ENCODE results near the gene PIK3IP1. TPM values are rescaled to one million over a fixed set of nuclear protein-coding genes. Genes with fewer than 3 reads are reported as not detected.

PIK3IP1 gene
- total and polyA plus RNA-seq, 10 donors = 36.1 to 152 (median 97.8) TPM

DNA sequence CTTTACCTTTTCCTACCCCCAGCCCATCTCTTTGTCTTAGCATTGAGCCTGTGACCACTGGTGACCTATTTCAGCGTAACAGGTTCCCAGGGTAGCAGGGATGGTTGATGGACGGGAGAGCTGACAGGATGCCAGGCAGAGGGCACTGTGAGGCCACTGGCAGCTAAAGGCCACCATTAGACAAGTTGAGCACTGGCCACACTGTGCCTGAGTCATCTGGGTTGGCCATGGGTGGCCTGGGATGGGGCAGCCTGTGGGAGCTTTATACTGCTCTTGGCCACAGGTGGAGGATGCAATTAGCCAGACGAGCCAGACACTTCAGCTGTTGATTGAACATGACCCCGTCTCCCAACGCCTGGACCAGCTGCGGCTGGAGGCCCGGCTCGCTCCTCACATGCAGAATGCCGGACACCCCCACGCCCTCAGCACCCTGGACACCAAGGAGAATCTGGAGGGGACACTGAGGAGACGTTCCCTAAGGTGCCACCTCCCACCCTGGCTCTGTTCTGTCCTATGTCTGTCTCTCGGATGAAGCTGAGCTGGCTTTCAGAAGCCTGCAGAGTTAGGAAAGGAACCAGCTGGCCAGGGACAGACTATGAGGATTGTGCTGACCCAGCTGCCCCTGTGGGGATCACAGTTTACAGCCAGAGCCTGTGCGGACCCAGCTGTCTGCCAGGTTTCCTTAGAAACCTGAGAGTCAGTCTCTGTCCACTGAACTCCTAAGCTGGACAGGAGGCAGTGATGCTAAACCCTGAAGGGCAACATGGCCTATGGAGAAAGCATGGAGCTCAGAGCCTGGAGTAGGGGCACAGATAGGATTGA, 29.8 kb downstream of the PIK3IP1 start:
- H3K27ac ChIP-seq = no peak overlapping the region
- WGBS, 5 donors = 94 to 95% (median 94%) methylated on average over 5 to 13 of the region's 13 CpGs
- no peak for DNase-seq
- TF ChIP-seq POLR2AphosphoS5 (IDR thresholded peaks at IDR 0.05) (peak in 1 of 3 donors; percentile 66), POLR2A (IDR thresholded peaks at IDR 0.05) (no peak)
- TF ChIP-seq, protein P1, sequence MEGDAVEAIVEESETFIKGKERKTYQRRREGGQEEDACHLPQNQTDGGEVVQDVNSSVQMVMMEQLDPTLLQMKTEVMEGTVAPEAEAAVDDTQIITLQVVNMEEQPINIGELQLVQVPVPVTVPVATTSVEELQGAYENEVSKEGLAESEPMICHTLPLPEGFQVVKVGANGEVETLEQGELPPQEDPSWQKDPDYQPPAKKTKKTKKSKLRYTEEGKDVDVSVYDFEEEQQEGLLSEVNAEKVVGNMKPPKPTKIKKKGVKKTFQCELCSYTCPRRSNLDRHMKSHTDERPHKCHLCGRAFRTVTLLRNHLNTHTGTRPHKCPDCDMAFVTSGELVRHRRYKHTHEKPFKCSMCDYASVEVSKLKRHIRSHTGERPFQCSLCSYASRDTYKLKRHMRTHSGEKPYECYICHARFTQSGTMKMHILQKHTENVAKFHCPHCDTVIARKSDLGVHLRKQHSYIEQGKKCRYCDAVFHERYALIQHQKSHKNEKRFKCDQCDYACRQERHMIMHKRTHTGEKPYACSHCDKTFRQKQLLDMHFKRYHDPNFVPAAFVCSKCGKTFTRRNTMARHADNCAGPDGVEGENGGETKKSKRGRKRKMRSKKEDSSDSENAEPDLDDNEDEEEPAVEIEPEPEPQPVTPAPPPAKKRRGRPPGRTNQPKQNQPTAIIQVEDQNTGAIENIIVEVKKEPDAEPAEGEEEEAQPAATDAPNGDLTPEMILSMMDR (IDR thresholded peaks at IDR 0.05 in 8 of 11, conservative IDR thresholded peaks at IDR 0.05 in 3 of 11) = no peak
- peaks cover 0 to 100% (median 81%) of the 10 kb centered on the region in 6 donors for H3K36me3 ChIP-seq
- intact Hi-C loops (cut with DNase I; ENCODE audit: low total_unique reads) = no loop called here
- no peak overlapping the region for H3K4me3 ChIP-seq
- H3K27me3 ChIP-seq (replicated peaks in 1 of 7) = no peaks in the 10 kb centered on the region
- H3K9me3 ChIP-seq = no peaks in the 10 kb centered on the region
- no peaks in the 10 kb centered on the region for H3K4me1 ChIP-seq

DNA sequence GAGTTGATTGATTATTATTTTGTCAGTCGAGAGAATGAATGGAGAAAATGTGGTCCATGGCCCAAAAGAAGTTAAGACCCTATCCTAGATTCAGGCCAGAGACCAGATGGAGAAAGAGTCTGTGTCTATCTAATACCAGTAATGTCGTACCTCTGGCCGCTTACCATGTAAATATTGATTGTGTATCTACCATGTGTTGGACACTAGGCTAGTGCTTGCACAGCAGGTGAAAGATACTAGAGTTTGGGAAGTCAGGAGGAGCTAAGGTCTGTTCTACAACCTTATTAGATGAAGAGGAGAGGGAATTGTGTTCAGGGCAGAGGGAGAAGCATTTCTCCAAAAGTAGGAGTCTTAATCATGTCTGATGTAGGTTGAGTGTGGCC, 31.8 kb downstream of the PIK3IP1 start:
- Histone ChIP-seq H3K4me1 (no peaks in the 10 kb centered on the region), H3K36me3 (peaks cover 0 to 84% (median 62%) of the 10 kb centered on the region in 6 donors), H3K27ac (no peak overlapping the region), H3K4me3 (no peak overlapping the region), H3K27me3 (replicated peaks in 1 of 7) (no peaks in the 10 kb centered on the region), H3K9me3 (no peaks in the 10 kb centered on the region)
- 96 to 99% (median 98%) methylated on average over 3 of the region's 3 CpGs for WGBS, 5 donors
- TF ChIP-seq, protein P1 (IDR thresholded peaks at IDR 0.05 in 8 of 11, conservative IDR thresholded peaks at IDR 0.05 in 3 of 11) = no peak
- TF ChIP-seq POLR2AphosphoS5 (IDR thresholded peaks at IDR 0.05) (no peak), POLR2A (IDR thresholded peaks at IDR 0.05) (no peak)
- intact Hi-C loops (cut with DNase I; ENCODE audit: low total_unique reads) = no loop called here
- DNase-seq = no peak

DNA sequence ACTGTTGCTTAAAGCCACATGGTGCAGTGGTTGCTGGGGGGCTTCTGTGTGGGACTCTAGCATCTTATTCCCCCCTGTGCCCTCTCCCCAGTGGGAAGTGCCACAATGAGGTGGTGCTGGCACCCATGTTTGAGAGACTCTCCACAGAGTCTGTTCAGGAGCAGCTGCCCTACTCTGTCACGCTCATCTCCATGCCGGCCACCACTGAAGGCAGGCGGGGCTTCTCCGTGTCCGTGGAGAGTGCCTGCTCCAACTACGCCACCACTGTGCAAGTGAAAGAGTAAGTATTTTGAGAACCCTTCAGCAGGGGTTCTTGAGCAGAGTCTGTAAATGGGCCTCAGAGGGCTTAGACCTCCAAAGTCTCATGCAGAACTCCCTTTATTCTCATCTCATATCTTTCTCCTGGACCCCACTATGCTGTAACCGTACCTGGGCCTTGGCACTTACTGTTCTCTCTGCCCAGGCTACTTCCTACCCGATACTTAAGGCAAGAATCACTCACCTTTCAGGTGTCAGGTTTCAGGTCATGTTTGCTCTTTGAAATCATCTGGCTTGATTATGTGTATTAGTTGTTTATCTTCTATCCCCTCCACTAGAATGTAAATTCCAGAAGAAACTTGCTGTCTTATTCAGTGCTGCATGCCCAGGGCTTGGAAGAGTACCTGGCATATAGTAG, 32.4 kb downstream of the PIK3IP1 start:
- Histone ChIP-seq H3K27ac (no peak overlapping the region), H3K4me3 (no peak overlapping the region), H3K9me3 (no peaks in the 10 kb centered on the region), H3K4me1 (peaks cover 0 to 5% (median 0%) of the 10 kb centered on the region in 6 donors), H3K27me3 (replicated peaks in 1 of 7) (no peaks in the 10 kb centered on the region), H3K36me3 (peaks cover 0 to 78% (median 58%) of the 10 kb centered on the region in 6 donors)
- peak in 1 of 3 donors; percentile 26 for TF ChIP-seq POLR2AphosphoS5 (IDR thresholded peaks at IDR 0.05)
- TF ChIP-seq, protein P1 (IDR thresholded peaks at IDR 0.05 in 8 of 11, conservative IDR thresholded peaks at IDR 0.05 in 3 of 11) = no peak
- no peak for TF ChIP-seq POLR2A (IDR thresholded peaks at IDR 0.05)
- WGBS, 5 donors = 89 to 98% (median 95%) methylated on average over 8 of the region's 8 CpGs
- intact Hi-C loops (cut with DNase I; ENCODE audit: low total_unique reads) = no loop called here
- DNase-seq = no peak

DNA sequence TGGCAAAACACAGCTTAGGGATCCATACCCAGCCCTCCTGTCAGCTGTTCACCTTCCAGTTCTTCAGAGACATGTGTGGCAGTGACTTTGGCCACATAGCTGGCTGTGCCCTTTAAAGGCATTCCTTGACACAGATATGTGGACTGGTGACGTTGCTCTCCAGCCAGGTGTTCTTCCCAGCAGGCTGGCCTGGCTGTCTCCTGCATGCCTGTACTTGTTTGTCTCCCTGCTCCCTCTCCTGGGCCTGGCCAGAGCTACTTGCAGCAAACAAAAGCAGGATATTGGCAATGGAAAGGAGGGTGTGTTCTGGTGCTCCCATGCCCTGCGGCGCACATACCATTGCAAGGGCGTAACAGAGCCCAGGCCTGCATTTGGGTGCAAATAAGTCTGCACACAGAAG, 38.3 kb downstream of the PIK3IP1 start:
- Histone ChIP-seq H3K4me1 (peaks cover 0 to 35% (median 9%) of the 10 kb centered on the region in 6 donors), H3K27ac (peak overlapping the region in 2 of 8 donors; percentile 21 to 30), H3K27me3 (replicated peaks in 1 of 7) (no peaks in the 10 kb centered on the region), H3K36me3 (peaks cover 0 to 56% (median 8%) of the 10 kb centered on the region in 6 donors), H3K9me3 (no peaks in the 10 kb centered on the region), H3K4me3 (no peak overlapping the region)
- DNase-seq = no peak
- TF ChIP-seq POLR2A (IDR thresholded peaks at IDR 0.05) (no peak), POLR2AphosphoS5 (IDR thresholded peaks at IDR 0.05) (peak in 2 of 3 donors; percentile 10 to 14)
- TF ChIP-seq, protein P1 (IDR thresholded peaks at IDR 0.05 in 8 of 11, conservative IDR thresholded peaks at IDR 0.05 in 3 of 11) = no peak
- WGBS, 5 donors = 82 to 97% (median 85%) methylated on average over 3 to 4 of the region's 4 CpGs
- intact Hi-C loops (cut with DNase I; ENCODE audit: low total_unique reads) = no loop called here

Measured in spleen (tissue), 11 donors.